Ishikawa (cell line): Measurements from ENCODE around the gene TSNAX.

Experiments used
- CEBPB ChIP-seq: IDR thresholded peaks from 2 replicates; pipeline ENCODE4 v1.6.1; 2012
- CREB1 ChIP-seq: IDR thresholded peaks from 2 replicates; pipeline ENCODE4 v1.6.1; 2012; ENCODE audit warnings: low read depth
- EGR1 ChIP-seq: IDR thresholded peaks from 2 replicates; pipeline ENCODE4 v1.6.1; 2012
- EP300 ChIP-seq: IDR thresholded peaks from 2 replicates; pipeline ENCODE4 v1.6.1; 2012; ENCODE audit warnings: borderline replicate concordance
- FOXM1 ChIP-seq: IDR thresholded peaks from 2 replicates; pipeline ENCODE4 v1.6.1; 2012; ENCODE audit warnings: low read depth, borderline replicate concordance
- RAD21 ChIP-seq: IDR thresholded peaks from 2 replicates; pipeline ENCODE4 v1.6.1; 2012; ENCODE audit warnings: low read depth
- TAF1 ChIP-seq: IDR thresholded peaks from 2 replicates; pipeline ENCODE4 v1.6.1; 2012; ENCODE audit warnings: low read depth, mild to moderate bottlenecking
- TCF12 ChIP-seq: IDR thresholded peaks from 2 replicates; pipeline ENCODE4 v1.6.1; 2012; ENCODE audit warnings: low read depth
- TEAD4 ChIP-seq: IDR thresholded peaks from 2 replicates; pipeline ENCODE4 v1.6.1; 2012
- YY1 ChIP-seq: IDR thresholded peaks from 2 replicates; pipeline ENCODE4 v1.6.1; 2012; ENCODE audit warnings: low read depth
- TF ChIP-seq, protein P1 (sequence below): IDR thresholded peaks from 2 replicates; pipeline ENCODE4 v1.6.1; 2012
- TF ChIP-seq, protein P2 (sequence below): IDR thresholded peaks from 2 replicates; pipeline ENCODE4 v1.6.1; 2012
- TF ChIP-seq, protein P3 (sequence below): IDR thresholded peaks from 2 replicates; pipeline ENCODE4 v1.6.1; 2012; ENCODE audit warnings: low read depth, mild to moderate bottlenecking

DNA sequence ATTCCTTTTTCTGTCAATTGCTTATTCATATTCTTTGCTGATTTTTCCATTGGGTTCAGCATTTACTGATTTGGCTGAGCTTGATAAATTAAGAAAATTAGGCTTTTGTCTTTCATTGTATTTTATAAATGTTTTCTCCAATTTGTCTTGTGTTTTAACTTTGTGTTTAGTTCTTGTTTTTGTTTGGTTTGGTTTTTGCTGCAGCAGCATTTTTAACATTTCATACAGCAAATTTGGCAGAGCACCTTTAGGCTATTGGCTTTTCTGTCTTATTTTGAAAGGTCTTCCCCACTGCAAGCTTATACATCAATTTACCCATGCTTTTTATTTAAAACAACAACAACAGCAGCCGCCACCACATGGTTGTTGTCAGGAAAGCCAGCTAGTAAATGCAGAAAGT lies 64.3 kb downstream of the TSNAX start:
- TF ChIP-seq, protein P1, sequence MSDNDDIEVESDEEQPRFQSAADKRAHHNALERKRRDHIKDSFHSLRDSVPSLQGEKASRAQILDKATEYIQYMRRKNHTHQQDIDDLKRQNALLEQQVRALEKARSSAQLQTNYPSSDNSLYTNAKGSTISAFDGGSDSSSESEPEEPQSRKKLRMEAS: no peak
- TF ChIP-seq, protein P2, sequence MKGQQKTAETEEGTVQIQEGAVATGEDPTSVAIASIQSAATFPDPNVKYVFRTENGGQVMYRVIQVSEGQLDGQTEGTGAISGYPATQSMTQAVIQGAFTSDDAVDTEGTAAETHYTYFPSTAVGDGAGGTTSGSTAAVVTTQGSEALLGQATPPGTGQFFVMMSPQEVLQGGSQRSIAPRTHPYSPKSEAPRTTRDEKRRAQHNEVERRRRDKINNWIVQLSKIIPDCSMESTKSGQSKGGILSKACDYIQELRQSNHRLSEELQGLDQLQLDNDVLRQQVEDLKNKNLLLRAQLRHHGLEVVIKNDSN: no peak
- no peak for TF ChIP-seq YY1
- no peak for TF ChIP-seq EGR1
- TF ChIP-seq FOXM1: no peak
- TF ChIP-seq EP300: no peak
- TF ChIP-seq TCF12: no peak
- TF ChIP-seq, protein P3, sequence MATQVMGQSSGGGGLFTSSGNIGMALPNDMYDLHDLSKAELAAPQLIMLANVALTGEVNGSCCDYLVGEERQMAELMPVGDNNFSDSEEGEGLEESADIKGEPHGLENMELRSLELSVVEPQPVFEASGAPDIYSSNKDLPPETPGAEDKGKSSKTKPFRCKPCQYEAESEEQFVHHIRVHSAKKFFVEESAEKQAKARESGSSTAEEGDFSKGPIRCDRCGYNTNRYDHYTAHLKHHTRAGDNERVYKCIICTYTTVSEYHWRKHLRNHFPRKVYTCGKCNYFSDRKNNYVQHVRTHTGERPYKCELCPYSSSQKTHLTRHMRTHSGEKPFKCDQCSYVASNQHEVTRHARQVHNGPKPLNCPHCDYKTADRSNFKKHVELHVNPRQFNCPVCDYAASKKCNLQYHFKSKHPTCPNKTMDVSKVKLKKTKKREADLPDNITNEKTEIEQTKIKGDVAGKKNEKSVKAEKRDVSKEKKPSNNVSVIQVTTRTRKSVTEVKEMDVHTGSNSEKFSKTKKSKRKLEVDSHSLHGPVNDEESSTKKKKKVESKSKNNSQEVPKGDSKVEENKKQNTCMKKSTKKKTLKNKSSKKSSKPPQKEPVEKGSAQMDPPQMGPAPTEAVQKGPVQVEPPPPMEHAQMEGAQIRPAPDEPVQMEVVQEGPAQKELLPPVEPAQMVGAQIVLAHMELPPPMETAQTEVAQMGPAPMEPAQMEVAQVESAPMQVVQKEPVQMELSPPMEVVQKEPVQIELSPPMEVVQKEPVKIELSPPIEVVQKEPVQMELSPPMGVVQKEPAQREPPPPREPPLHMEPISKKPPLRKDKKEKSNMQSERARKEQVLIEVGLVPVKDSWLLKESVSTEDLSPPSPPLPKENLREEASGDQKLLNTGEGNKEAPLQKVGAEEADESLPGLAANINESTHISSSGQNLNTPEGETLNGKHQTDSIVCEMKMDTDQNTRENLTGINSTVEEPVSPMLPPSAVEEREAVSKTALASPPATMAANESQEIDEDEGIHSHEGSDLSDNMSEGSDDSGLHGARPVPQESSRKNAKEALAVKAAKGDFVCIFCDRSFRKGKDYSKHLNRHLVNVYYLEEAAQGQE: no peak
- TF ChIP-seq CEBPB: no peak
- TF ChIP-seq TEAD4: no peak
- no peak for TF ChIP-seq RAD21
- TF ChIP-seq CREB1: no peak
- TF ChIP-seq TAF1: no peak
